DND-41 (cell line): ENCODE results near the gene CHTF18.

Experiments used
- CTCF ChIP-seq: IDR thresholded peaks from 2 replicates; pipeline ENCODE4 v1.5.1; 2012; ENCODE audit warnings: borderline replicate concordance, low read length, moderate library complexity, mild to moderate bottlenecking; ENCODE audit not compliant: poor library complexity, severe bottlenecking; ENCODE audit errors: extremely low read depth
- EZH2 ChIP-seq: IDR thresholded peaks from 3 replicates; pipeline ENCODE4 v1.6.1; 2012; ENCODE audit warnings: borderline replicate concordance, low read depth, mild to moderate bottlenecking, moderate library complexity, low read length, inconsistent platforms; ENCODE audit not compliant: severe bottlenecking

- TF ChIP-seq CTCF (no peak), EZH2 (no peak)
Observed at GRCh38 chr16:825341-826061, 37.1 kb downstream of the CHTF18 start.
